ENCODE data around the gene CAMSAP1. TPM values are rescaled to one million over a fixed set of nuclear protein-coding genes. Genes with fewer than 3 reads are reported as not detected.

The CAMSAP1 gene
- total RNA-seq, 6 experiments from 2014 or later: 5.2 to 16.1 (median 10.4) TPM

GRCh38 chr9:135888766-135889394, 18.5 kb downstream of the CAMSAP1 start:
- Histone ChIP-seq H3K4me1 (peaks cover 0 to 3% (median 0%) of the 10 kb centered on the region in 4 donors), H3K4me3 (no peak overlapping the region), H3K36me3 (no peaks in the 10 kb centered on the region), H3K9me3 (no peaks in the 10 kb centered on the region), H3K27ac (no peak overlapping the region), H3K27me3 (no peaks in the 10 kb centered on the region)
- 96% methylated on average over 7 of the region's 13 CpGs for WGBS (ENCODE audit: insufficient coverage, low coverage, low lambda C conversion rate, missing lambda C conversion rate)
- TF ChIP-seq CTCF (IDR thresholded peaks at IDR 0.05) (no peak), POLR2A (IDR thresholded peaks at IDR 0.05) (no peak)
- intact Hi-C loops (cut with DNase I): no loop called here
- DNase-seq: no peak
- no peak for ATAC-seq

GRCh38 chr9:135888126-135888765, 19.1 kb downstream of the CAMSAP1 start:
- Histone ChIP-seq H3K36me3 (no peaks in the 10 kb centered on the region), H3K4me3 (no peak overlapping the region), H3K4me1 (peaks cover 0 to 3% (median 0%) of the 10 kb centered on the region in 4 donors), H3K27me3 (no peaks in the 10 kb centered on the region), H3K27ac (no peak overlapping the region), H3K9me3 (no peaks in the 10 kb centered on the region)
- ATAC-seq (no peak), DNase-seq (no peak)
- WGBS (ENCODE audit: insufficient coverage, low coverage, low lambda C conversion rate, missing lambda C conversion rate): 87% methylated on average over 12 of the region's 22 CpGs
- intact Hi-C loops (cut with DNase I): no loop called here
- TF ChIP-seq POLR2A (IDR thresholded peaks at IDR 0.05): no peak
- TF ChIP-seq CTCF (IDR thresholded peaks at IDR 0.05): no peak

GRCh38 chr9:135887585-135888050, 19.7 kb downstream of the CAMSAP1 start:
- H3K27me3 ChIP-seq: no peaks in the 10 kb centered on the region

GRCh38 chr9:135887021-135887507, 20.3 kb downstream of the CAMSAP1 start:
- Histone ChIP-seq H3K4me1 (peaks cover 0 to 3% (median 0%) of the 10 kb centered on the region in 4 donors), H3K4me3 (no peak overlapping the region), H3K27ac (no peak overlapping the region), H3K27me3 (no peaks in the 10 kb centered on the region), H3K9me3 (no peaks in the 10 kb centered on the region), H3K36me3 (no peaks in the 10 kb centered on the region)
- intact Hi-C loops (cut with DNase I): no loop called here
- ATAC-seq (peak in 3 of 4 donors; percentile 13 to 40 (median 37)), DNase-seq (no peak)
- 60% methylated on average over 17 of the region's 18 CpGs for WGBS (ENCODE audit: insufficient coverage, low coverage, low lambda C conversion rate, missing lambda C conversion rate)
- TF ChIP-seq CTCF (IDR thresholded peaks at IDR 0.05) (no peak), POLR2A (IDR thresholded peaks at IDR 0.05) (no peak)

More at GRCh38 chr9:135887585-135888050, 19.7 kb downstream of the CAMSAP1 start:
- DNase-seq: no peak
- ATAC-seq: peak; percentile 20 to 50 (median 28)
- Histone ChIP-seq H3K4me1 (peaks cover 0 to 3% (median 0%) of the 10 kb centered on the region in 4 donors), H3K4me3 (no peak overlapping the region), H3K9me3 (no peaks in the 10 kb centered on the region), H3K27ac (no peak overlapping the region), H3K36me3 (no peaks in the 10 kb centered on the region)
- WGBS (ENCODE audit: insufficient coverage, low coverage, low lambda C conversion rate, missing lambda C conversion rate): 40% methylated on average over 3 of the region's 12 CpGs
- TF ChIP-seq POLR2A (IDR thresholded peaks at IDR 0.05) (no peak), CTCF (IDR thresholded peaks at IDR 0.05) (no peak)
- intact Hi-C loops (cut with DNase I): no loop called here
